Measurements from ENCODE around the gene SYTL5.
A peak's percentile ranks its signal among the peaks of the same experiment; 100 is the strongest.

DNA sequence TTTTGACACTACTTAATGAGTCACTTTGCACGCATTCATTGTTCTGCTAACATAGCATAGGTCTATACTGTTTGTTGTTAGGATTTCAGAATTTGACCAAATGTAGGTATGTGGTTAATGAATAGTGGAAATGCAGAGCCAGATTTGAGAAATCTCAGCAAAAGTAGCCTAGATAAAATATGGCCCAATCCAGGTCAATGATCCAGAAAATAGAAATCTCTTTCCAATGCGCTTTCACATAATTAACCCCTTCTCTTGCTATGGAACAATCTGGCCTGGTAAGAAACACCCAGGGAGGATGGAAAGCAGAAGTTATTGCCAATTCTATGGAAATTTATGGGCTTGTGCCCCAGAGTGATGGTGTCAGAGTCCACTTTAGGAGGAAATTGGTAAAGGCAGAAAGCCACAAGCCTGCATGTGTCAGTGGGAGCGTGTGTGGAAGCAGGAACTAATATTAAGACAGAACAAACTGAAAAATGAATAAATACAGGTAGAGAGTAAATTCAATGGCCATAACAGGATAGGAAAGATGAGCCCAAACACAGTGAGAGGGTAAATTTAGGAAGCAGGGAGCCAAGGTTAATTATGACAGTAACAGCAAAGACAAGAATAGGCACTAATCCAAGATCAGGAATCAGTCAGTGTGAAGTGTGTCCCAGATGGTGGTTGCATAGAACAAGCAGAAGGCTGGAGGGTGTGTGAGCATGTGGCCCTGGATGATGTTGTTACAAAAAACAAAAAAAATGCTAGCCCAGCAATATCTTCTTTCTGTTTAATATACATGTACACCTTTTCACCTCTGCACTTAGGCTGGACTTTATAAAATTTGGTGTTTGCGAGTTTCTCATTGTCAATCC lies 102.9 kb downstream of the SYTL5 start:
- no peak for TF ChIP-seq YY1 (IDR thresholded peaks at IDR 0.05)
- no peak for TF ChIP-seq FOXA1 (IDR thresholded peaks at IDR 0.05)
- TF ChIP-seq CTCF (IDR thresholded peaks at IDR 0.05; ENCODE audit: low read depth, low read length, missing input control): no peak
- TF ChIP-seq ZBTB33 (IDR thresholded peaks at IDR 0.05): no peak
- TF ChIP-seq RAD21 (IDR thresholded peaks at IDR 0.05): no peak
- TF ChIP-seq EGR1 (IDR thresholded peaks at IDR 0.05; ENCODE audit: low read depth in 2 of 2): no peak
- peak; percentile 44 for TF ChIP-seq SP1 (IDR thresholded peaks at IDR 0.05)
- no peak for TF ChIP-seq HNF4G (IDR thresholded peaks at IDR 0.05)
- no peak for TF ChIP-seq MAX (IDR thresholded peaks at IDR 0.05)

Data from liver (tissue), 3 donors.